ENCODE data around the gene PARP8. TPM values are rescaled to one million over a fixed set of nuclear protein-coding genes. Genes with fewer than 3 reads are reported as not detected.
"Not testable (repeated sequence)": the region's sequence is repeated elsewhere in the genome, so short reads cannot be mapped to it uniquely, and the experiment has no call there.

Gene PARP8
- total and polyA plus RNA-seq, 4 donors, result 11.6 to 59.4 (median 25.3) TPM

- Histone ChIP-seq H3K27ac (ENCODE audit: low read depth in 1 of 2, low read length in 1 of 2) (peak overlapping the region in 1 of 2 donors; percentile 53), H3K4me1 (ENCODE audit: control insufficient read depth in 5 of 5, insufficient read depth in 5 of 5, low read length in 5 of 5) (peaks cover 0 to 6% (median 2%) of the 10 kb centered on the region in 5 donors), H3K9me3 (ENCODE audit: control insufficient read depth in 4 of 4, insufficient read depth in 3 of 4, low read length in 3 of 4) (no peaks in the 10 kb centered on the region), H3K27me3 (ENCODE audit: control insufficient read depth in 3 of 3, insufficient read depth in 3 of 3, low read length in 2 of 3) (no peaks in the 10 kb centered on the region), H3K36me3 (ENCODE audit: control insufficient read depth in 4 of 4, insufficient read depth in 4 of 4, low read length in 4 of 4) (no peaks in the 10 kb centered on the region), H3K9ac (ENCODE audit: insufficient read depth in 1 of 2, low read length in 2 of 2) (no peak overlapping the region), H3K4me3 (no peak overlapping the region)
- TF ChIP-seq CTCF (IDR thresholded peaks at IDR 0.05; ENCODE audit: control extremely low read depth, extremely low read depth), result no peak
- WGBS, 2 donors, result 28 to 30% methylated on average over 4 of the region's 4 CpGs
- no peak for ATAC-seq (ENCODE audit: insufficient read depth, low FRiP score)
- DNase-seq, result peak in 1 of 3 donors; percentile 55
These were observed 2.8 kb upstream of the PARP8 start for GRCh38 chr5:50663636-50664035.

- ATAC-seq (ENCODE audit: insufficient read depth, low FRiP score), result no peak
- H3K27ac ChIP-seq (ENCODE audit: low read depth in 1 of 2, low read length in 1 of 2), result peak overlapping the region in 1 of 2 donors; percentile 72
- no peak for DNase-seq
These were observed 1.3 kb upstream of the PARP8 start for GRCh38 chr5:50665091-50665490.

GRCh38 chr5:50665761-50666202, 655 bp upstream of the PARP8 start:
- Histone ChIP-seq H3K9ac (ENCODE audit: insufficient read depth in 1 of 2, low read length in 2 of 2) (peak overlapping the region in 1 of 2 donors; percentile 8), H3K27ac (ENCODE audit: low read depth in 1 of 2, low read length in 1 of 2) (peak overlapping the region in 1 of 2 donors; percentile 72)
- H3K4me3 ChIP-seq; DNase-seq; ATAC-seq (ENCODE audit: insufficient read depth, low FRiP score); H3K27me3 ChIP-seq (ENCODE audit: control insufficient read depth in 3 of 3, insufficient read depth in 3 of 3, low read length in 2 of 3); H3K36me3 ChIP-seq (ENCODE audit: control insufficient read depth in 4 of 4, insufficient read depth in 4 of 4, low read length in 4 of 4); H3K9me3 ChIP-seq (ENCODE audit: control insufficient read depth in 4 of 4, insufficient read depth in 3 of 4, low read length in 3 of 4); H3K4me1 ChIP-seq (ENCODE audit: control insufficient read depth in 5 of 5, insufficient read depth in 5 of 5, low read length in 5 of 5): not testable (repeated sequence)
- WGBS, 2 donors, result 18 to 31% methylated on average over 8 of the region's 8 CpGs

More at GRCh38 chr5:50665091-50665490, 1.3 kb upstream of the PARP8 start:
- Histone ChIP-seq H3K9ac (ENCODE audit: insufficient read depth in 1 of 2, low read length in 2 of 2) (no peak overlapping the region), H3K9me3 (ENCODE audit: control insufficient read depth in 4 of 4, insufficient read depth in 3 of 4, low read length in 3 of 4) (no peaks in the 10 kb centered on the region), H3K27me3 (ENCODE audit: control insufficient read depth in 3 of 3, insufficient read depth in 3 of 3, low read length in 2 of 3) (no peaks in the 10 kb centered on the region), H3K36me3 (ENCODE audit: control insufficient read depth in 4 of 4, insufficient read depth in 4 of 4, low read length in 4 of 4) (no peaks in the 10 kb centered on the region), H3K4me3 (no peak overlapping the region), H3K4me1 (ENCODE audit: control insufficient read depth in 5 of 5, insufficient read depth in 5 of 5, low read length in 5 of 5) (peaks cover 0 to 6% (median 5%) of the 10 kb centered on the region in 5 donors)
- TF ChIP-seq CTCF (IDR thresholded peaks at IDR 0.05; ENCODE audit: control extremely low read depth, extremely low read depth), result no peak

GRCh38 chr5:50667023-50667652, 701 bp downstream of the PARP8 start:
- peak overlapping the region; percentile 94 to 96 for H3K9ac ChIP-seq (ENCODE audit: insufficient read depth in 1 of 2, low read length in 2 of 2)
- no peak for TF ChIP-seq CTCF (IDR thresholded peaks at IDR 0.05; ENCODE audit: control extremely low read depth, extremely low read depth)
- no peaks in the 10 kb centered on the region for H3K9me3 ChIP-seq (ENCODE audit: control insufficient read depth in 4 of 4, insufficient read depth in 3 of 4, low read length in 3 of 4)
- DNase-seq, result peak; percentile 77 to 81 (median 77)
- H3K4me1 ChIP-seq (ENCODE audit: control insufficient read depth in 5 of 5, insufficient read depth in 5 of 5, low read length in 5 of 5), result peaks cover 0 to 6% (median 5%) of the 10 kb centered on the region in 5 donors
- WGBS, 2 donors, result 0% methylated on average over 42 to 46 of the region's 46 CpGs
- H3K27ac ChIP-seq (ENCODE audit: low read depth in 1 of 2, low read length in 1 of 2), result peak overlapping the region; percentile 66 to 92
- no peaks in the 10 kb centered on the region for H3K36me3 ChIP-seq (ENCODE audit: control insufficient read depth in 4 of 4, insufficient read depth in 4 of 4, low read length in 4 of 4)
- H3K27me3 ChIP-seq (ENCODE audit: control insufficient read depth in 3 of 3, insufficient read depth in 3 of 3, low read length in 2 of 3), result no peaks in the 10 kb centered on the region
- peak; percentile 61 for ATAC-seq (ENCODE audit: insufficient read depth, low FRiP score)
- H3K4me3 ChIP-seq, result peak overlapping the region; percentile 58
